NT2/D1 (cell line): ENCODE results near the gene SCAMP3.
A peak's percentile ranks its signal among the peaks of the same experiment; 100 is the strongest.
"Not testable (repeated sequence)": the region's sequence is repeated elsewhere in the genome, so short reads cannot be mapped to it uniquely, and the experiment has no call there.

Experiments
- DNase-seq: peaks from one replicate; pipeline ENCODE4 v3.0.0-alpha.2; 2011; ENCODE audit warnings: low read depth, low spot score
- H3K27me3 ChIP-seq: 2 replicates; pipeline ENCODE4 v1.6.0; 2011; ENCODE audit warnings: mild to moderate bottlenecking; ENCODE audit not compliant: insufficient read length, insufficient read depth
- H3K36me3 ChIP-seq: 2 replicates; pipeline ENCODE4 v1.6.1; 2011; ENCODE audit warnings: mild to moderate bottlenecking, low read length, mixed read lengths; ENCODE audit not compliant: insufficient read depth, insufficient read length
- H3K4me1 ChIP-seq: 2 replicates; pipeline ENCODE4 v1.5.1; 2011; ENCODE audit not compliant: insufficient read depth, insufficient read length
- H3K4me3 ChIP-seq: 2 replicates; pipeline ENCODE4 v1.5.1; 2011; ENCODE audit warnings: low read depth; ENCODE audit not compliant: insufficient read length
- H3K9ac ChIP-seq: 2 replicates; pipeline ENCODE4 v1.6.0; 2011; ENCODE audit warnings: low read depth; ENCODE audit not compliant: insufficient read length
- H3K9me3 ChIP-seq: 2 replicates; pipeline ENCODE4 v1.5.1; 2011; ENCODE audit warnings: mild to moderate bottlenecking, low read length; ENCODE audit not compliant: insufficient read depth
- SUZ12 ChIP-seq: IDR thresholded peaks from 2 replicates; pipeline ENCODE4 v1.6.1; 2011; ENCODE audit not compliant: insufficient read length, insufficient read depth; ENCODE audit errors: extremely low read depth
- YY1 ChIP-seq: IDR thresholded peaks from 2 replicates; pipeline ENCODE4 v1.6.1; 2011; ENCODE audit not compliant: insufficient read length, insufficient read depth
- ZNF274 ChIP-seq: IDR thresholded peaks from 2 replicates; pipeline ENCODE4 v1.6.1; 2011; ENCODE audit warnings: mild to moderate bottlenecking, low read depth, low read length

The SCAMP3 gene

DNA sequence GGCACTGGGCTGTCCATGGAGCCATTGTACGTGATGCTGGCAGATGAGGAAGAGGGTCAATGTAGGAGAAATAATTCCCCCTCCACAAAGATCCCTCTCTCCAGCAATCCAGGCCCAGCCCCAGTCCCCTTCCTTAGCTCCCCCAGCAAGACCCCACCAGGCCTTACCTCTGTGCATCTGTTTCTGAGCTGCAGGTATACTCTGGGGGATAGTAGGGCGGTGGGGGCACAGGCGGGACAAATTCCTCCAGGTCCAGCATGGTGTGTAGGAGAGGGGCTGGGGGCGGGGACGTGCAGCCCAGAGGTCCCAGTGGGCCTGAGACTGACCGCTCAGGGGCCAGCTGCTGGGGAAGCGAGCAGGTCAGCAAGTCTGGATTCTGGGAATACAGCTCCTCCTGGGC lies 10.6 kb downstream of the SCAMP3 start:
- H3K9ac ChIP-seq: peak overlapping the region; percentile 1
- peaks cover 28% of the 10 kb centered on the region for H3K4me1 ChIP-seq
- H3K9me3 ChIP-seq: no peaks in the 10 kb centered on the region
- peaks cover 44% of the 10 kb centered on the region for H3K36me3 ChIP-seq
- TF ChIP-seq YY1 (no peak), ZNF274 (no peak), SUZ12 (no peak)
- H3K4me3 ChIP-seq: no peak overlapping the region
- no peaks in the 10 kb centered on the region for H3K27me3 ChIP-seq
- no peak for DNase-seq

- DNase-seq: peak; percentile 96
- peak overlapping the region; percentile 14 for H3K9ac ChIP-seq
- H3K4me3 ChIP-seq: no peak overlapping the region
- TF ChIP-seq SUZ12 (no peak), ZNF274 (no peak), YY1 (peak; percentile 60)
- no peaks in the 10 kb centered on the region for H3K9me3 ChIP-seq
- peaks cover 40% of the 10 kb centered on the region for H3K36me3 ChIP-seq
- peaks cover 25% of the 10 kb centered on the region for H3K4me1 ChIP-seq
- H3K27me3 ChIP-seq: no peaks in the 10 kb centered on the region
These were observed 11.3 kb downstream of the SCAMP3 start for GRCh38 chr1:155250633-155251449.

DNA sequence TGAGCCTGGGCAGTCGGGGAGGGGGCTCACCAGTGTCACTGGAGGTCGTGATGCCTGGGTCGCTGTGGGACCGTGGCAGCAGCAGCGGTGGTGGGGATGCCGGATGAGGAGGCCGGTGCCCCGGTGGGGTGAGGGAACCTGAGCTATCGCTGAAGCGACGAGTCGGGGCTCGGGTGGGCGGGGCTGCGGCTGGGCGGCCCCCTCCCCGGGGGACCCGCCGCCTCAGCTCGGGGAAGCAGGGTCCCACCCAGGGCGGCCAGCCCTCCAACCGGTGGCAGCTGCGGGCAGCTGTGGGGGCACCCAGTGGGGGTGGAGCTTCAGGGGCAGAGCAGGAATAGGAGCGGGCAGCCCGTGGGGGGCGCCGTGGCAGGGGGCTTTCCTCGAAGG lies 11.9 kb downstream of the SCAMP3 start:
- TF ChIP-seq ZNF274: no peak
- TF ChIP-seq YY1: no peak
- TF ChIP-seq SUZ12: no peak
- no peak overlapping the region for H3K4me3 ChIP-seq
- no peaks in the 10 kb centered on the region for H3K27me3 ChIP-seq
- peaks cover 25% of the 10 kb centered on the region for H3K4me1 ChIP-seq
- peaks cover 38% of the 10 kb centered on the region for H3K36me3 ChIP-seq
- no peak overlapping the region for H3K9ac ChIP-seq
- H3K9me3 ChIP-seq: no peaks in the 10 kb centered on the region
- DNase-seq: no peak

DNA sequence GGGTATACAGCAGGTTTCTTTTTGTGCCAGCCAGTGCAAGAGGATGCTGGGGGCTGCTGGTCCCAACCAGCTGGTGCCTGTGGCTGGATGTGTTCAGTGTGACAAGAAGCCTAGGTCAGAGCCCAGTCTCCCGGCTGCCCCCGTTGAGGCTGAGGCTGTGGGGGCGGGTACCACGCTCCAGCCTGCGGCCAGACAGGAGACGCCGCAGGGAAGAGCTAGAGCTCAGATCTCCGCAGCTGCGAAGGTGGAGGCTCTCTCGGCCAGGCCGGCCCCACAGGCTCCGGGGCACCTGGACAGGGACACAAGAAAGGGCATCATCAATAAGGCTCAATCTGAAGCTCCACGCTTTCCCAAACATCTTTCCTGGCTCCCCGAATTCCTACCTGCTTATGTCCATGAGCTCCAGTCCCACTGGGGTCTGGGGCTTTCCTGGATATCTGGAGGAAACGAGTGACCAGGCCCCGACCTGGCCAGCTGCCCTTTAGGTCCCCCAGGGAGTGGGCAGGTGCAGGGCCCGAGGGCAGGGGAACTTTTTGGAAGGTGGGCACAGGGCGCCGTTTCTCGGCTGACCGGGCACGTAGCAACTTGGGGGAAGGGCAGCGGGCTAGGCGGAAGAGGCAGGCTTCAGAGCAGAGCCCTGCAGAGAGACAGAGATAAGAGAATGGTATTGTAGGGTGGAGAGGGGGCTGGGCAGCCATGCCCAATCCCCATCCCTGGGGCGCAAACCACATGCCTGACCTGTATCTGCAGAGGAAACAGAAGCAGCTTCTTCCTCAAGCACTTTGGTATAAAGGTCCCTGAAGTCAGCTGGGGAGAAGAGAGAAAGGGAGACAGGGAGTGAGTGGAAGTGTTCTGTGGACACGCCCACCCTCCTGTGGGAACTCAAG lies 14.2 kb downstream of the SCAMP3 start:
- Histone ChIP-seq H3K9ac (no peak overlapping the region), H3K4me3 (no peak overlapping the region), H3K36me3 (peaks cover 40% of the 10 kb centered on the region), H3K4me1 (peaks cover 9% of the 10 kb centered on the region), H3K9me3 (no peaks in the 10 kb centered on the region), H3K27me3 (no peaks in the 10 kb centered on the region)
- TF ChIP-seq SUZ12 (no peak), YY1 (no peak), ZNF274 (no peak)
- no peak for DNase-seq

DNA sequence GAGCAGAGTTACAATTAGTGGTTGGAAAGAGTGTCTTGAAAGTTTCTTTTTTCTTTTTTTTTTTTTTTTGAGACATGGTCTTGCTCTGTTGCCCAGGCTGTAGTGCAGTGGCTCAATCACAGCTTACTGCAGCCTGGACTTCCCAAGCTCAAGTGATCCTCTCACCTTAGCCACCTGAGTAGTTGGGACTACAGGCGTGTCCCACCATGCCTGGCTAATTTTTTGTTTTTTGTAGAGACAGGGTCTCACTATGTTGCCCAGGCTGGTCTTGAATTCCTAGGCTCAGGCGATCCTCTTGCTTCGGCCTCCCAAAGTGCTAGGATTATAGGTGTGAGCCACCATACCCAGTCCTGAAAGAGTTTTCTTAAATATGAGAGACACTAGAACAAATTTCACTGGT lies 15.4 kb downstream of the SCAMP3 start:
- not testable (repeated sequence) for H3K4me3 ChIP-seq, DNase-seq, H3K9ac ChIP-seq, H3K9me3 ChIP-seq, H3K27me3 ChIP-seq
- peaks cover 42% of the 10 kb centered on the region for H3K36me3 ChIP-seq
- peaks cover 11% of the 10 kb centered on the region for H3K4me1 ChIP-seq

GRCh38 chr1:155245163-155245524 lies 17.0 kb downstream of the SCAMP3 start:
- DNase-seq: no peak
- peak overlapping the region; percentile 77 for H3K9ac ChIP-seq
- peaks cover 8% of the 10 kb centered on the region for H3K4me1 ChIP-seq
- peaks cover 38% of the 10 kb centered on the region for H3K36me3 ChIP-seq
- no peaks in the 10 kb centered on the region for H3K9me3 ChIP-seq
- no peak for TF ChIP-seq YY1
- no peak for TF ChIP-seq SUZ12
- TF ChIP-seq ZNF274: no peak
- H3K27me3 ChIP-seq: no peaks in the 10 kb centered on the region
- H3K4me3 ChIP-seq: peak overlapping the region; percentile 22
